C4-2B (cell line): ENCODE results near the gene SYS1.

Experiments
- H3K27ac ChIP-seq: fragments of 450-650 bp; 2 replicates; pipeline ENCODE4 v1.5.1; 2017
- ZFX ChIP-seq: fragments of 450-650 bp; IDR thresholded peaks from 2 replicates; pipeline ENCODE4 v1.6.1; 2017
- TF ChIP-seq, protein P1 (sequence below): fragments of 450-650 bp; conservative IDR thresholded peaks from 2 replicates; pipeline ENCODE4 v1.5.1; 2017; ENCODE audit warnings: mild to moderate bottlenecking

Gene SYS1

DNA sequence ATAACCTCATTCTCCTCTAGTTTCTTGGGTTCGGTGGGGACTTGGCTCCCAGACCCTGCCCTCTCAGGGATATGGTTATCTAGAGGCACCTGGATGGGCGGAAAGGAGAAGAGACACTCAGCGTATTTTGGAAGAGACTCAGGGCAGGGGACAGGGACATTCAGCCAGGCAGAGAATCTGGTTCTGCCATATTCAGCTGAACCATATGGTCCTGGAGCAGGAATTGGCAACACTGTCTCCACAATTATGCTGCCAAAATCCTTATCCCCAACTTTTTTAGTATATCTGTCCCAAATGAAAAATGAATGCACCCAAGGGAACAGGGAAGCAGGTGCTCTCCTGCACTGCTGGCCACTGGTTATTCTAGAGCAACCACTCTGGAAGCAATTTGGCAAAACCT, 32.5 kb upstream of the SYS1 start:
- H3K27ac ChIP-seq = peak overlapping the region; percentile 44
- TF ChIP-seq, protein P1, sequence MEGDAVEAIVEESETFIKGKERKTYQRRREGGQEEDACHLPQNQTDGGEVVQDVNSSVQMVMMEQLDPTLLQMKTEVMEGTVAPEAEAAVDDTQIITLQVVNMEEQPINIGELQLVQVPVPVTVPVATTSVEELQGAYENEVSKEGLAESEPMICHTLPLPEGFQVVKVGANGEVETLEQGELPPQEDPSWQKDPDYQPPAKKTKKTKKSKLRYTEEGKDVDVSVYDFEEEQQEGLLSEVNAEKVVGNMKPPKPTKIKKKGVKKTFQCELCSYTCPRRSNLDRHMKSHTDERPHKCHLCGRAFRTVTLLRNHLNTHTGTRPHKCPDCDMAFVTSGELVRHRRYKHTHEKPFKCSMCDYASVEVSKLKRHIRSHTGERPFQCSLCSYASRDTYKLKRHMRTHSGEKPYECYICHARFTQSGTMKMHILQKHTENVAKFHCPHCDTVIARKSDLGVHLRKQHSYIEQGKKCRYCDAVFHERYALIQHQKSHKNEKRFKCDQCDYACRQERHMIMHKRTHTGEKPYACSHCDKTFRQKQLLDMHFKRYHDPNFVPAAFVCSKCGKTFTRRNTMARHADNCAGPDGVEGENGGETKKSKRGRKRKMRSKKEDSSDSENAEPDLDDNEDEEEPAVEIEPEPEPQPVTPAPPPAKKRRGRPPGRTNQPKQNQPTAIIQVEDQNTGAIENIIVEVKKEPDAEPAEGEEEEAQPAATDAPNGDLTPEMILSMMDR = no peak
- no peak for TF ChIP-seq ZFX

DNA sequence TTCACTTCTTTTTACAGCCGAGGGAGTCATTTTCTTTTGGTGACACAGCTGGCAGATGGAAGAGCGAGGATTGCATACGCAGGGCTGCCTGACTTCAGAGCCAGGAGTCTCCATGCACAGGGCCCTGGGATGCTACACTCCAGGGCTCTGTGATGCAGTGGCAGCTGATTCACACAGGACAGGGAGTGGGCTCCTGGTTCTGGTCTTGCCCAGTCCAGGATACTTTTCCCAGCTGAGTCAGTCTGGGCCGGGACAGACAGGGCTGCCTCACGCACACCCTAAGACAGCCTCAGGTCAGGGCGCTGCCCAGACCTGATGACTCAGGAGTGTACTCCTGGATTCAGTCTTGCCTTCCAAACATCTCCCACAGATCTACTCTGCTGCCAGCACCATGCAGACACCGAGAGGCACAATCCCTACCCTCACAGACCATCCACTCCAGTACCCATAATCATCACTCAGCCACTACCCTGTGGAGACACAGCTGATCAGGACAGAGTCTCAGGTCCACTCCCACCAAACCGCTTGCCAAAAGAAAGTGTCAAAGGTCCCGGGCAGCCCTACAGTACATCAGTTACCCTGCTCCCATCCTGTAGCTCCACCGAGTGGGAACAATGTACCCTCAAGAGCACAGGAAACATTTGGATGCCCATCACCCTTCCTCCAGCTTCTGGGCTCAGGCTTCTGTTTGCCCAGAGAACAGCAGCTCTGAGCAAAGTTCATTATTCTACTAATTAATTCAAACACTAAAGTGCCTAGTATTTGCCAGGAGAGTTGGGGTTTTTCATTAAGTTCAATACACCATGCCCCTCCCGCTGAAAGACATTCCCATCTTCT, 26.2 kb upstream of the SYS1 start:
- TF ChIP-seq, protein P1 = no peak
- no peak for TF ChIP-seq ZFX
- H3K27ac ChIP-seq = no peak overlapping the region

DNA sequence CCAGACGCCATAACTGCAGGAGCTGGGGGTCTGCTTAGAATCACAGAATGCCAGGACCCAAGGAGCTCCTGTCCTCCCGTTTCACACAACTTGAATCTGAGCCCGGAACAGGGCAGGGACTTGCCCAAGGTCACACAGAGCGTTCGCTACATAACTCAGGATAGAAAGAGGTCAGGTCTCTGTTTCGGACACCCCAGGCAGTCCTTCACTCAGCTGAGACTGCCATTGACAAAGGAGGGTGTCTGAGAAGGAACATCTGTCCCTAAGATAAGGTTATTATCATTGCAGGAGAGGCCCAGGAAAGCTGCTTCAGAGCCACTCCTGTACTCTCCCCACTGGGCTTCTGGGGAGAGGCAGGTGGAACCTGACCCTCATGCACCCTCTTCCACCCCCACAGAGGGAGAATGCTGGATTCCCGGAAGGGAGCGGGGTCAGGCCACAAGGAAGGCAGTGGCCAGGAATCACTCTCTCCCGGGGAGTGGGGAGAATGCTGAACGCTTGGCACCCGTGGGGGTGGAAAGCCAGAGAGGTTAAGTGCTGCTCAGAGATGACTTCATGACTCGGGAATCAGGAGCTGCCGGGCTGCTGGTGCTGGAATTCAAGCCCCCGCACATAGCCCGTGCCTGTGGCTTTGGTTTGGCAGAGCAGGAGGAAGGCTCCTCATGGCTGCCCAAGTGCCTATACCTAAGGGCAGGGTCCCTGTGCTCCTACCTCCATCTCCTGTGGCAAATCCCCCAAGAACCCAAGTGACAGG, 25.4 kb upstream of the SYS1 start:
- peak overlapping the region; percentile 1; the same call in 1 of the 2 replicates for H3K27ac ChIP-seq
- TF ChIP-seq, protein P1 = no peak
- TF ChIP-seq ZFX = no peak

DNA sequence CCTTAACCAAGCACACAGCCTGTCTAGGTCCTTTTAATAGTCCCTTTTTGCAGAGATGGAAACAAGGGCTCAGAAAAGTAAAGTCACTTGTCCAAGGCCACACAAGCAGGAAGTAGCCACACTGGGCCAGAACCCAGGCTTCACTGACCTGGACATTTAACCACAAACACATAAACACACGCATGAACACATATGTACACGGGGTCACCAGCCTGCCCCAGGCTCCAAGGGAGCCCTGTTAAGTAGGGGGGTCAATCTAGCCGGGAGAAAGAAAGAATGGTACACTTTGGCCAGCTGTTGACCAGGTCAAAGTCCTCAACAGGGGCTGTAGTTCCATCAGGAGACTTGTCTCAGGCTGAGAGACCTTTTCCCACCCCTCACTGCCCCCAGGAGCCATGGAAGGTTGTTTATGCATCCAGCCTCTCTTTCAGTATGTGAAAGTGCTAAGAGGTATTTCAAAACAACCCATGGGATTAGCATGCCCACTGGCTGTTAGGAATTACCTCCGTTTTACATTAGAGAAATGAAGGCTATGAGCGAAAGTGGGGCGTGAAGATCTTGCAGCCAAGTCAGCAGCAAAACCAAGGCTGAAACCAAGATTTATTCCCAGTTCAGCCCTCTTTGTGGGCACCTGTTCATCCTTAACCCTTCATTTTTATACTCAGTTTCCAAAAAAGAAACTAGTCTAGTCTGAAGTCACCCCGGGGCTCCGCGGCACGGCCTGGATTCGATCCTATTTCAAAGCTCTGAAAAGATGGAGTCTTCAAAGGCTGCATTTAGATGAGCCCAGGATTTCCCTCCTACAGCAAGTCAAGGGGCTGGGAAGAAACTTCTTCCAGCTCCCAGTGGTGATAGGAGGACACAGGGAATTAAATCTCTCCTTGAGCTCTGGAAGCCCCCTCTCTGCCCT, 24.6 kb upstream of the SYS1 start:
- TF ChIP-seq, protein P1 = no peak
- TF ChIP-seq ZFX = no peak
- H3K27ac ChIP-seq = peak overlapping the region; percentile 86

DNA sequence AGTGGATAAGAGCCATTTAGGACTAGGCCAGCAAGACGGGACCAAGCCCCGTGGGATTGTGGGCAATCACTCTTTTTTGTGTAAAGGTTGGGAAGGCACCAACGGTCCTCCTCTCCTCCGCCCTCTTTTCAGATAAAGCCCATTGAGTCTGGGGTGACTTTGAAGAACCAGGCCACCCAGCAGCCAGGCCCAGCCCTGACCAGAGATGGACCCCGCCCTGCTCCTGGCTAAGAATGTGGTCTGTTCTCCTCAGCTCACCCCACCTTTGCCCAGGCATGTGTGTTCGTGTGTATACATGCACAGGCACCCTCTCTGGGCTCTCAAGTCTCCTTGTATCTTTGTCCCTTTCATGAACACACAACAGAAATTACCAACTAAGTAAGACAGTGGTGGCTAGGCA, 23.9 kb upstream of the SYS1 start:
- TF ChIP-seq, protein P1 = no peak
- no peak for TF ChIP-seq ZFX
- peak overlapping the region; percentile 86 for H3K27ac ChIP-seq

DNA sequence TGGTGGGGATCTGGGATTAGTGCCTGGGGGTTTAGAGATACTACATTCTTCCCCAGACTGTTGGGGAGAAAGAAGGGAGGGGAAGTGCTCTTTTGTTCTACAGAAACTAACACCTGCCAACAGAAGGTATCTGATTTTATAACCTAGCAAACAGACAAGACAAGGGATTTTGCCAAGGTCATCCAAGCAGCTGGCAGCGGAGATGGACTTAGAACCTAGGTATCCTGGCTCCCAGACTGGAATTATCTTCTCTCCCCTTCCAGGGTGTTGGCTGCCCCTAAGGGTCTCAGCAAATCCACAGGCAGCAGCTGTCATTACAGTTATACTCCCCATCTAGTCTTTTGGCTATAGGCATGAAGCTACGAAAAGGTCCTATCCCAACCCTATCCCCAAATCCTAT, 23.2 kb upstream of the SYS1 start:
- TF ChIP-seq ZFX = no peak
- TF ChIP-seq, protein P1 = no peak
- peak overlapping the region; percentile 86 for H3K27ac ChIP-seq
